OCI-M1 (cell line): Measurements from ENCODE around the gene GLG1.
"Not testable (repeated sequence)": the region's sequence is repeated elsewhere in the genome, so short reads cannot be mapped to it uniquely, and the experiment has no call there.

Source experiments
- DNase-seq: peaks from one replicate; lab custom pipeline; 2025; lab: John Stamatoyannopoulos, UW

Gene GLG1

GRCh38 chr16:74409185-74409981 lies 197.5 kb downstream of the GLG1 start:
- DNase-seq: not testable (repeated sequence)

GRCh38 chr16:74407362-74407705 lies 199.6 kb downstream of the GLG1 start:
- not testable (repeated sequence) for DNase-seq

- DNase-seq: not testable (repeated sequence)
These were observed 200.1 kb downstream of the GLG1 start for GRCh38 chr16:74406600-74407361.

- not testable (repeated sequence) for DNase-seq
These were observed 202.6 kb downstream of the GLG1 start for GRCh38 chr16:74404148-74404933.

- not testable (repeated sequence) for DNase-seq
These were observed 206.7 kb downstream of the GLG1 start for GRCh38 chr16:74400238-74400637.

GRCh38 chr16:74398212-74398895 lies 208.6 kb downstream of the GLG1 start:
- DNase-seq: not testable (repeated sequence)
